Breast epithelium (tissue), 3 donors: ENCODE measurements around the gene NOTCH3.

ENCODE experiments used
- POLR2A ChIP-seq: fragments of 450-650 bp; IDR thresholded peaks from one replicate; pipeline ENCODE4 v1.6.1; 2016; ENCODE audit warnings: antibody characterized with exemption, mild to moderate bottlenecking, moderate library complexity
- POLR2AphosphoS5 ChIP-seq, 3 donors: sonication (generic); formaldehyde crosslinking; IDR thresholded peaks; one replicate each; pipeline ENCODE4 v1.6.1; 2017; ENCODE audit warnings: antibody characterized with exemption in 3 of 3
- TF ChIP-seq, protein P1 (sequence below), 3 donors: fragments of 450-650 bp; IDR thresholded peaks; one replicate each; pipeline ENCODE4 v1.5.1; 2016 to 2017; ENCODE audit warnings: antibody characterized with exemption in 3 of 3, mild to moderate bottlenecking in 3 of 3, moderate library complexity in 3 of 3

- TF ChIP-seq, protein P1, sequence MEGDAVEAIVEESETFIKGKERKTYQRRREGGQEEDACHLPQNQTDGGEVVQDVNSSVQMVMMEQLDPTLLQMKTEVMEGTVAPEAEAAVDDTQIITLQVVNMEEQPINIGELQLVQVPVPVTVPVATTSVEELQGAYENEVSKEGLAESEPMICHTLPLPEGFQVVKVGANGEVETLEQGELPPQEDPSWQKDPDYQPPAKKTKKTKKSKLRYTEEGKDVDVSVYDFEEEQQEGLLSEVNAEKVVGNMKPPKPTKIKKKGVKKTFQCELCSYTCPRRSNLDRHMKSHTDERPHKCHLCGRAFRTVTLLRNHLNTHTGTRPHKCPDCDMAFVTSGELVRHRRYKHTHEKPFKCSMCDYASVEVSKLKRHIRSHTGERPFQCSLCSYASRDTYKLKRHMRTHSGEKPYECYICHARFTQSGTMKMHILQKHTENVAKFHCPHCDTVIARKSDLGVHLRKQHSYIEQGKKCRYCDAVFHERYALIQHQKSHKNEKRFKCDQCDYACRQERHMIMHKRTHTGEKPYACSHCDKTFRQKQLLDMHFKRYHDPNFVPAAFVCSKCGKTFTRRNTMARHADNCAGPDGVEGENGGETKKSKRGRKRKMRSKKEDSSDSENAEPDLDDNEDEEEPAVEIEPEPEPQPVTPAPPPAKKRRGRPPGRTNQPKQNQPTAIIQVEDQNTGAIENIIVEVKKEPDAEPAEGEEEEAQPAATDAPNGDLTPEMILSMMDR (IDR thresholded peaks at IDR 0.05), result no peak
- TF ChIP-seq POLR2A (no peak), POLR2AphosphoS5 (IDR thresholded peaks at IDR 0.05) (no peak)
Measured at GRCh38 chr19:15124572-15125231, 76.1 kb downstream of the NOTCH3 start.
